ENCODE results near the gene TRIAP1.

The TRIAP1 gene

GRCh38 chr12:120425797-120426196 lies 20.4 kb downstream of the TRIAP1 start:
- DNase-seq = no peak

- DNase-seq = no peak
Observed at GRCh38 chr12:120422892-120423456, 23.2 kb downstream of the TRIAP1 start.

- DNase-seq = no peak
Observed at GRCh38 chr12:120421701-120422100, 24.5 kb downstream of the TRIAP1 start.

GRCh38 chr12:120417917-120418580 lies 28.1 kb downstream of the TRIAP1 start:
- no peak for DNase-seq

- no peak for DNase-seq
Observed at GRCh38 chr12:120416490-120417216, 29.5 kb downstream of the TRIAP1 start.

- DNase-seq = no peak
Observed at GRCh38 chr12:120413901-120414695, 32.1 kb downstream of the TRIAP1 start.

- DNase-seq = no peak
Observed at GRCh38 chr12:120412421-120412820, 33.8 kb downstream of the TRIAP1 start.

GRCh38 chr12:120408771-120409170 lies 37.4 kb downstream of the TRIAP1 start:
- DNase-seq = no peak

GRCh38 chr12:120406553-120406952 lies 39.6 kb downstream of the TRIAP1 start:
- DNase-seq = no peak

GRCh38 chr12:120406069-120406468 lies 40.1 kb downstream of the TRIAP1 start:
- DNase-seq = no peak

GRCh38 chr12:120404271-120404670 lies 41.9 kb downstream of the TRIAP1 start:
- DNase-seq = no peak

GRCh38 chr12:120403869-120404268 lies 42.3 kb downstream of the TRIAP1 start:
- DNase-seq = no peak

GRCh38 chr12:120402217-120402616 lies 44.0 kb downstream of the TRIAP1 start:
- no peak for DNase-seq

GRCh38 chr12:120399531-120399930 lies 46.7 kb downstream of the TRIAP1 start:
- DNase-seq = no peak

GRCh38 chr12:120397824-120398540 lies 48.2 kb downstream of the TRIAP1 start:
- DNase-seq = no peak

- DNase-seq = no peak
Observed at GRCh38 chr12:120394483-120395367, 51.5 kb downstream of the TRIAP1 start.
